GM12878 (cell line): ENCODE measurements around the gene DCP1A. TPM values are rescaled to one million over a fixed set of nuclear protein-coding genes. Genes with fewer than 3 reads are reported as not detected.

Experiments
- ATF7 ChIP-seq: fragments of 450-650 bp; IDR thresholded peaks from 2 replicates; pipeline ENCODE4 v1.6.1; 2016; ENCODE audit warnings: low read depth, mild to moderate bottlenecking
- BMI1 ChIP-seq: fragments of 450-650 bp; IDR thresholded peaks from 2 replicates; pipeline ENCODE4 v1.6.1; 2016; ENCODE audit warnings: mild to moderate bottlenecking, moderate library complexity, borderline replicate concordance
- CBFB ChIP-seq: IDR thresholded peaks from 2 replicates; pipeline ENCODE4 v1.6.1; 2016; ENCODE audit warnings: antibody characterized with exemption, low read depth
- CEBPB ChIP-seq, 2 experiments: fragments of 150-350 bp in 1 of 2; IDR thresholded peaks; 2 replicates each; pipeline ENCODE4 v1.6.1; 2012 to 2014; ENCODE audit warnings: low read depth in 2 of 2, low read length in 2 of 2, borderline replicate concordance in 1 of 2, inconsistent platforms in 1 of 2
- EP300 ChIP-seq, 2 experiments: fragments of 150-350 bp in 1 of 2; IDR thresholded peaks; 2 replicates each; pipeline ENCODE4 v1.6.1; 2011 to 2012; ENCODE audit warnings: low read depth in 2 of 2, low read length in 2 of 2, borderline replicate concordance in 1 of 2, improper control_type of control experiment in 1 of 2, inconsistent platforms in 1 of 2; ENCODE audit not compliant: control insufficient read depth in 1 of 2
- HDGF ChIP-seq: fragments of 450-650 bp; IDR thresholded peaks from 2 replicates; pipeline ENCODE4 v1.6.1; 2016; ENCODE audit warnings: antibody characterized with exemption
- IKZF1 ChIP-seq: fragments of 450-650 bp; conservative IDR thresholded peaks from 2 replicates; pipeline ENCODE4 v1.6.1; 2017; ENCODE audit warnings: antibody characterized with exemption, mild to moderate bottlenecking
- MLLT1 ChIP-seq: fragments of 450-650 bp; IDR thresholded peaks from 2 replicates; pipeline ENCODE4 v1.6.1; 2016; ENCODE audit warnings: mild to moderate bottlenecking
- MYC ChIP-seq: IDR thresholded peaks from 2 replicates; pipeline ENCODE4 v1.6.1; 2011; ENCODE audit warnings: mild to moderate bottlenecking, low read length, moderate library complexity, inconsistent platforms; ENCODE audit not compliant: insufficient read depth, insufficient replicate concordance, insufficient read length, severe bottlenecking
- POLR2AphosphoS2 ChIP-seq: IDR thresholded peaks from 2 replicates; pipeline ENCODE4 v1.6.1; 2011; ENCODE audit warnings: low read depth, mild to moderate bottlenecking, low read length, improper control_type of control experiment, moderate library complexity
- SIN3A ChIP-seq: IDR thresholded peaks from 2 replicates; pipeline ENCODE4 v1.6.1; 2012; ENCODE audit warnings: low read depth, low read length, improper control_type of control experiment
- SPI1 ChIP-seq: IDR thresholded peaks from 2 replicates; pipeline ENCODE4 v1.6.1; 2011; ENCODE audit warnings: low read depth, mild to moderate bottlenecking, low read length, moderate library complexity, borderline replicate concordance; ENCODE audit not compliant: insufficient read depth
- TARDBP ChIP-seq: IDR thresholded peaks from 2 replicates; pipeline ENCODE4 v1.6.1; 2016; ENCODE audit warnings: borderline replicate concordance
- TBL1XR1 ChIP-seq: IDR thresholded peaks from 2 replicates; pipeline ENCODE4 v1.6.1; 2012; ENCODE audit warnings: low read depth, low read length, improper control_type of control experiment
- TCF3 ChIP-seq: IDR thresholded peaks from 2 replicates; pipeline ENCODE4 v1.6.1; 2012; ENCODE audit warnings: low read depth, mild to moderate bottlenecking, low read length, borderline replicate concordance; ENCODE audit not compliant: insufficient read depth
- polyA plus RNA-seq, 11 experiments: library from polyadenylated mRNA; depleted of rRNA in 4 of 11; unstranded in 6 of 11; stranded (reverse) in 5 of 11; fragments of >200 nt; fragmentation: Nextera tagmentation in 4 of 11; fragmentation: Illumina TruSeq in 1 of 11; extraction: Ambion mirVana in 4 of 11; extraction: Trizol in 1 of 11; gene quantifications; 1 replicate in 1 of 11; 2 replicates in 10 of 11; pipeline versions ENCODE4 v1.2.1 to v1.2.3, GENCODE V29; 2011 to 2016; ENCODE audit warnings: inconsistent platforms in 2 of 11, missing spikeins in 2 of 11, low read depth in 1 of 11
- total RNA-seq, 4 experiments: library from RNA; depleted of rRNA in 3 of 4; stranded (reverse); fragments of >200 nt in 3 of 4; fragmentation: Illumina TruSeq in 1 of 4; extraction: Trizol in 1 of 4; gene quantifications; 2 replicates each; pipeline versions ENCODE4 v1.2.1 to v1.2.3, GENCODE V29; 2013 to 2021
- TF ChIP-seq, protein P1 (sequence below): IDR thresholded peaks from 2 replicates; pipeline ENCODE4 v1.6.1; 2012; ENCODE audit warnings: mild to moderate bottlenecking, low read depth, low read length
- TF ChIP-seq, protein P2 (sequence below): fragments of 450-650 bp; IDR thresholded peaks from 2 replicates; pipeline ENCODE4 v1.6.1; 2017; ENCODE audit warnings: mild to moderate bottlenecking

The DCP1A gene
- total and polyA plus RNA-seq, 10 of the 15 experiments (the other 5 are each of a cell fraction or from before 2014, with no cell fraction given), result 12.5 to 34.6 (median 16.3) TPM

- TF ChIP-seq, protein P1, sequence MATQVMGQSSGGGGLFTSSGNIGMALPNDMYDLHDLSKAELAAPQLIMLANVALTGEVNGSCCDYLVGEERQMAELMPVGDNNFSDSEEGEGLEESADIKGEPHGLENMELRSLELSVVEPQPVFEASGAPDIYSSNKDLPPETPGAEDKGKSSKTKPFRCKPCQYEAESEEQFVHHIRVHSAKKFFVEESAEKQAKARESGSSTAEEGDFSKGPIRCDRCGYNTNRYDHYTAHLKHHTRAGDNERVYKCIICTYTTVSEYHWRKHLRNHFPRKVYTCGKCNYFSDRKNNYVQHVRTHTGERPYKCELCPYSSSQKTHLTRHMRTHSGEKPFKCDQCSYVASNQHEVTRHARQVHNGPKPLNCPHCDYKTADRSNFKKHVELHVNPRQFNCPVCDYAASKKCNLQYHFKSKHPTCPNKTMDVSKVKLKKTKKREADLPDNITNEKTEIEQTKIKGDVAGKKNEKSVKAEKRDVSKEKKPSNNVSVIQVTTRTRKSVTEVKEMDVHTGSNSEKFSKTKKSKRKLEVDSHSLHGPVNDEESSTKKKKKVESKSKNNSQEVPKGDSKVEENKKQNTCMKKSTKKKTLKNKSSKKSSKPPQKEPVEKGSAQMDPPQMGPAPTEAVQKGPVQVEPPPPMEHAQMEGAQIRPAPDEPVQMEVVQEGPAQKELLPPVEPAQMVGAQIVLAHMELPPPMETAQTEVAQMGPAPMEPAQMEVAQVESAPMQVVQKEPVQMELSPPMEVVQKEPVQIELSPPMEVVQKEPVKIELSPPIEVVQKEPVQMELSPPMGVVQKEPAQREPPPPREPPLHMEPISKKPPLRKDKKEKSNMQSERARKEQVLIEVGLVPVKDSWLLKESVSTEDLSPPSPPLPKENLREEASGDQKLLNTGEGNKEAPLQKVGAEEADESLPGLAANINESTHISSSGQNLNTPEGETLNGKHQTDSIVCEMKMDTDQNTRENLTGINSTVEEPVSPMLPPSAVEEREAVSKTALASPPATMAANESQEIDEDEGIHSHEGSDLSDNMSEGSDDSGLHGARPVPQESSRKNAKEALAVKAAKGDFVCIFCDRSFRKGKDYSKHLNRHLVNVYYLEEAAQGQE, result peak; percentile 13; the same call in 1 of the 2 replicates
- peak; percentile 71; the same call in 1 of the 2 replicates for TF ChIP-seq HDGF
- TF ChIP-seq TARDBP, result peak; percentile 95
- peak; percentile 88; the same call in 1 of the 2 replicates for TF ChIP-seq POLR2AphosphoS2
- peak; percentile 89 for TF ChIP-seq TBL1XR1
- peak; percentile 85 for TF ChIP-seq TCF3
- TF ChIP-seq SIN3A, result peak; percentile 90
- TF ChIP-seq BMI1, result 0 out of 2 replicates have a peak, but pooled peaks have one; percentile 18
- 0 out of 4 replicates have a peak, but pooled peaks of 1 of the 2 experiments have one; percentile 41 for TF ChIP-seq EP300 (IDR thresholded peaks at IDR 0.05; ENCODE audit: borderline replicate concordance in 1 of 2, control insufficient read depth in 1 of 2, low read depth in 2 of 2, low read length in 2 of 2)
- peak; percentile 57; the same call in 1 of the 2 replicates for TF ChIP-seq ATF7
- 0 out of 2 replicates have a peak, but pooled peaks have one; percentile 10 for TF ChIP-seq CBFB
- TF ChIP-seq, protein P2, sequence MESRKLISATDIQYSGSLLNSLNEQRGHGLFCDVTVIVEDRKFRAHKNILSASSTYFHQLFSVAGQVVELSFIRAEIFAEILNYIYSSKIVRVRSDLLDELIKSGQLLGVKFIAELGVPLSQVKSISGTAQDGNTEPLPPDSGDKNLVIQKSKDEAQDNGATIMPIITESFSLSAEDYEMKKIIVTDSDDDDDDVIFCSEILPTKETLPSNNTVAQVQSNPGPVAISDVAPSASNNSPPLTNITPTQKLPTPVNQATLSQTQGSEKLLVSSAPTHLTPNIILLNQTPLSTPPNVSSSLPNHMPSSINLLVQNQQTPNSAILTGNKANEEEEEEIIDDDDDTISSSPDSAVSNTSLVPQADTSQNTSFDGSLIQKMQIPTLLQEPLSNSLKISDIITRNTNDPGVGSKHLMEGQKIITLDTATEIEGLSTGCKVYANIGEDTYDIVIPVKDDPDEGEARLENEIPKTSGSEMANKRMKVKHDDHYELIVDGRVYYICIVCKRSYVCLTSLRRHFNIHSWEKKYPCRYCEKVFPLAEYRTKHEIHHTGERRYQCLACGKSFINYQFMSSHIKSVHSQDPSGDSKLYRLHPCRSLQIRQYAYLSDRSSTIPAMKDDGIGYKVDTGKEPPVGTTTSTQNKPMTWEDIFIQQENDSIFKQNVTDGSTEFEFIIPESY, result peak; percentile 53; the same call in 1 of the 2 replicates
- no peak for TF ChIP-seq MLLT1
- TF ChIP-seq CEBPB (IDR thresholded peaks at IDR 0.05; ENCODE audit: borderline replicate concordance in 1 of 2, low read depth in 2 of 2, low read length in 2 of 2), result no peak
- peak; percentile 98 for TF ChIP-seq IKZF1
- peak; percentile 72 for TF ChIP-seq MYC
- peak; percentile 2; the same call in 1 of the 2 replicates for TF ChIP-seq SPI1
These were observed at the start of gene DCP1A (continued) for GRCh38 chr3:53347261-53348064.
